Measurements from ENCODE around the gene AATF. TPM values are rescaled to one million over a fixed set of nuclear protein-coding genes. Genes with fewer than 3 reads are reported as not detected.

The AATF gene
- total RNA-seq, 4 donors from 2014 or later = 22.4 to 36.4 (median 32.4) TPM

- no peaks in the 10 kb centered on the region for H3K36me3 ChIP-seq
- no peak overlapping the region for H3K4me3 ChIP-seq
- peaks cover 0 to 46% (median 0%) of the 10 kb centered on the region in 4 donors for H3K27me3 ChIP-seq
- no peak for TF ChIP-seq POLR2A (IDR thresholded peaks at IDR 0.05)
- no peak for TF ChIP-seq CTCF (IDR thresholded peaks at IDR 0.05)
- WGBS, 2 donors = 89 to 93% methylated on average over 2 to 3 of the region's 8 CpGs
- no peak overlapping the region for H3K27ac ChIP-seq
- DNase-seq = no peak
- peaks cover 0 to 12% (median 0%) of the 10 kb centered on the region in 3 donors for H3K4me1 ChIP-seq
- no peaks in the 10 kb centered on the region for H3K9me3 ChIP-seq
- intact Hi-C loops (cut with DNase I) = no loop called here
Observed at GRCh38 chr17:37064956-37065355, 116.2 kb downstream of the AATF start.

GRCh38 chr17:37065486-37066321, 117.0 kb downstream of the AATF start:
- Histone ChIP-seq H3K9me3 (no peaks in the 10 kb centered on the region), H3K4me1 (peaks cover 0 to 12% (median 0%) of the 10 kb centered on the region in 3 donors), H3K4me3 (no peak overlapping the region), H3K36me3 (no peaks in the 10 kb centered on the region), H3K27me3 (peaks cover 0 to 46% (median 0%) of the 10 kb centered on the region in 4 donors), H3K27ac (no peak overlapping the region)
- no peak for TF ChIP-seq CTCF (IDR thresholded peaks at IDR 0.05)
- TF ChIP-seq POLR2A (IDR thresholded peaks at IDR 0.05) = no peak
- no peak for DNase-seq
- WGBS, 2 donors = 73 to 77% methylated on average over 10 to 21 of the region's 23 CpGs
- intact Hi-C loops (cut with DNase I) = no loop called here

GRCh38 chr17:37066322-37067255, 117.8 kb downstream of the AATF start:
- H3K4me3 ChIP-seq = no peak overlapping the region
- no peak for TF ChIP-seq POLR2A (IDR thresholded peaks at IDR 0.05)
- TF ChIP-seq CTCF (IDR thresholded peaks at IDR 0.05) = no peak
- H3K9me3 ChIP-seq = no peaks in the 10 kb centered on the region
- no peak overlapping the region for H3K27ac ChIP-seq
- WGBS, 2 donors = 70 to 74% methylated on average over 20 to 21 of the region's 25 CpGs
- no peaks in the 10 kb centered on the region for H3K36me3 ChIP-seq
- DNase-seq = no peak
- peaks cover 0 to 46% (median 0%) of the 10 kb centered on the region in 4 donors for H3K27me3 ChIP-seq
- intact Hi-C loops (cut with DNase I) = no loop called here
- peaks cover 0 to 12% (median 0%) of the 10 kb centered on the region in 3 donors for H3K4me1 ChIP-seq

DNA sequence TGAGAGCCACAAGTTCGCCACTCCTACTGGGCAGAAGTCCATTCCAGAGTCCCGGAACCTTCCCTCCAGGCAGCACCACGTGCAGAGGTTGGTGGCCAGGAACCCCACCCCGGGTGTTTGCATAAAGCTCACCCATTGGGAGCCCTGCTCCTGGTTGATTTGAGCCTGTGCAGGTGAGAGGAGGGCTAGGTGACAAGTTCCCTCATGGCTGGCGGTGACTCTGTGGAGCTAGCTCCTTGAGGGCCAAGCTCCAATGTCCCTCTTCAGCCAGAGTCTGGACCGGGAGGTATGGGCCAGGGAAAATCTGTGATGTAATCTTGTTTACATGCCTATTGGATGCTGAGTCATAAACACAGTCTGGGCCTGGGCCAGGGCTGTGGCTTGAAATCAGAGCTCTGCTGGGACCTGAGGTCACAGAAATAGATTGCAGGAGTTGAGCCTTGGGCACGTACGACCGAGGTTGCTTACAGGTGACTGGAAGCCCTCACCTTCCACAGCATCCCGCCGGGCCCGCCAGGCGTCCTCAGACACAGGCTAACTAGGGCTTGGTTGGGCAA, 118.9 kb downstream of the AATF start:
- H3K36me3 ChIP-seq = no peaks in the 10 kb centered on the region
- no peaks in the 10 kb centered on the region for H3K9me3 ChIP-seq
- H3K27ac ChIP-seq = no peak overlapping the region
- H3K4me1 ChIP-seq = peaks cover 0 to 12% (median 0%) of the 10 kb centered on the region in 3 donors
- peaks cover 0 to 49% (median 0%) of the 10 kb centered on the region in 4 donors for H3K27me3 ChIP-seq
- intact Hi-C loops (cut with DNase I) = no loop called here
- WGBS, 2 donors = 37 to 57% methylated on average over 9 of the region's 13 CpGs
- H3K4me3 ChIP-seq = no peak overlapping the region
- TF ChIP-seq CTCF (IDR thresholded peaks at IDR 0.05) = no peak
- no peak for TF ChIP-seq POLR2A (IDR thresholded peaks at IDR 0.05)
- no peak for DNase-seq
